Measurements from ENCODE around the gene FAM118B.

FAM118B gene

DNA sequence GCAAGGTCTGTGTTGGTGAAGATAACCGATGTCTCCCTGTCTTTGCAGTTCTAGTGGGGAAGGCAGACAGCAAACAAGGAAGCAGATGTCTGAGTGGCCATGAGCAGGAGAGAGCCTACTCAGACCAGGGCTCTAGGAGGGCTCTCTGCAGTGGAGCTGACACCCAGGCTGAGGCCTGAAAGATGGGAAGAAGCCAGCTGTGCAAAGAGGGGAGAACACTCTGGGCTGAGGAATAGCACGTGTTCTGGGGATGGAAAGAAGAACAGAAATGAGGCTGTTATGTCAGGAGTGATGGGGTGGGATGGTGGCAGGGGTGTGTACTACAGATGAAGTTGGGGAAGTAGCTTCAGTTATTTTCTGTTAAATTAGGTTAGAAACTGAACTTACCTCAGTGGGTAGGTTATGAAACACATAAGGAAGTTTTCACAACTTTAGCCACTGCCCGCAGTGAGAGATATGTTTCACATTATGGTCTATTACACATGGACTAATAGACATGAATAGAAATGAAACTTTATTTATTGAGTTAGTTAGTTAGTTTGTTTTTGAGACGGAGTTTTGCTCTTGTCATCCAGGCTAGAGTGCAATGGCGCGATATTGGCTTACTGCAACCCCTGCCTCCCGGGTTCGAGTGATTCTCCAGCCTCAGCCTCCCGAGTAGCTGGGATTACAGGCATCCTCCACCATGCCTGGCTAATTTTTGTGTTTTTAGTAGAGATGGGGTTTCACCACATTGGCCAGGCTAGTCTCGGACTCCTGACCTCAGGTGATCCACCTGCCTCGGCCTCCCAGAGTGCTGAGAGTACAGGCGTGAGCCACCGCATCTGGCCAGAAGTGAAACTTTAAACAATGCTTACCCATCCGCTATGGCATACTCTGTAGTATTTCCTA, 100.1 kb downstream of the FAM118B start:
- Histone ChIP-seq H3K9me3 (ENCODE audit: control insufficient read depth, low read length) (no peaks in the 10 kb centered on the region), H3K9ac (ENCODE audit: low read length) (no peak overlapping the region), H3K27me3 (ENCODE audit: control insufficient read depth, insufficient read depth, low read length) (no peaks in the 10 kb centered on the region), H3K4me1 (ENCODE audit: control insufficient read depth, insufficient read depth, low read length) (peaks cover 19% of the 10 kb centered on the region), H3K36me3 (ENCODE audit: control insufficient read depth, insufficient read depth, low read length) (no peaks in the 10 kb centered on the region), H3K4me3 (ENCODE audit: low read length) (no peak overlapping the region)
